Measurements from ENCODE around the gene LRSAM1.

The LRSAM1 gene

DNA sequence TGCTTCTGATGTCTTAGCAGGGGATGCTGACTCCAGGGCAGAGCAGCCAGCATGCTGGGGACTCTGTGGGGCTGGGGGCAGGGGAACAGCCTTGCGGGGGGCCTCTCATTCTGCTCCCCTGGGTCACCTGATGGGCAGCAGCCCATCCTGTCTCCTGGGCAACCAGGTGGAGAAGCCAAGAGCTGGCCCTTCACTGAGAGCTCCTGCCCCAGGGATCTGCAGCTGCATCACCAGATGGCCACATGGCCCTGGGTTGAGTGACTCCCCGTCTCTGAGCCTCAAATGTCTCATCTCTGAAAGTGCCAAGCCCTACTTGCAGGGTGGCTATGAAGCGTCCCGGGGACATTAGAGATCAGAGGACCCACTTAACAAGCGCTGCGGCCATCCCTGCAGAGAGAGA is 49.1 kb downstream of the LRSAM1 start:
- Histone ChIP-seq H3K27me3 (ENCODE audit: control insufficient read depth in 1 of 2, insufficient read depth in 2 of 2, low read length in 2 of 2) (no peaks in the 10 kb centered on the region), H3K9me3 (ENCODE audit: control insufficient read depth in 2 of 2, low read length in 2 of 2) (no peaks in the 10 kb centered on the region), H3K36me3 (ENCODE audit: control insufficient read depth in 2 of 2, insufficient read depth in 2 of 2, low read length in 2 of 2) (peaks cover 32 to 40% of the 10 kb centered on the region in 2 donors), H3K27ac (ENCODE audit: low read length) (no peak overlapping the region), H3K9ac (ENCODE audit: low read length in 2 of 2) (no peak overlapping the region), H3K4me1 (ENCODE audit: control insufficient read depth, insufficient read depth, low read length) (peaks cover 11% of the 10 kb centered on the region), H3K4me3 (ENCODE audit: low read length in 2 of 2) (no peak overlapping the region)

DNA sequence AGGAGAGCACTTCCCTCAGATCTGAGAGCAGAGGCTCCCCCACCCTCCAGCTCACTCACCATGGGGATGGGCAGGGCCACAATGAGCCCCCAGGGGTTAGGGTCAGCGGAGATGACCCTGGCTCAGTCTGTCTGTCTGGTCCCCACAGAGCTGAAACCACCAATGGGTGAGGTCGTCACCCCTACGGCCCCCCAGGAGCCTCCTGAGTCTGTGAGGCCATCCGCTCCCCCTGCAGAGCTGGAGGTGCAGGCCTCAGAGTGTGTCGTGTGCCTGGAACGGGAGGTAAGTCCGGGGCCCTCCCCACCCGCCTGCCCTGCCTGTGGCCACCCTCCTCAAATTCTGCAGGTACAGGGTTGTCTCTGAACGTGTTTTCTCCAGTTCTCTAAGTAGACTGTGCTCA is 49.6 kb downstream of the LRSAM1 start:
- H3K36me3 ChIP-seq (ENCODE audit: control insufficient read depth in 2 of 2, insufficient read depth in 2 of 2, low read length in 2 of 2), result peaks cover 30 to 37% of the 10 kb centered on the region in 2 donors
- no peaks in the 10 kb centered on the region for H3K27me3 ChIP-seq (ENCODE audit: control insufficient read depth in 1 of 2, insufficient read depth in 2 of 2, low read length in 2 of 2)
- H3K27ac ChIP-seq (ENCODE audit: low read length), result no peak overlapping the region
- H3K4me3 ChIP-seq (ENCODE audit: low read length in 2 of 2), result no peak overlapping the region
- H3K9ac ChIP-seq (ENCODE audit: low read length in 2 of 2), result no peak overlapping the region
- H3K4me1 ChIP-seq (ENCODE audit: control insufficient read depth, insufficient read depth, low read length), result peaks cover 6% of the 10 kb centered on the region
- no peaks in the 10 kb centered on the region for H3K9me3 ChIP-seq (ENCODE audit: control insufficient read depth in 2 of 2, low read length in 2 of 2)

DNA sequence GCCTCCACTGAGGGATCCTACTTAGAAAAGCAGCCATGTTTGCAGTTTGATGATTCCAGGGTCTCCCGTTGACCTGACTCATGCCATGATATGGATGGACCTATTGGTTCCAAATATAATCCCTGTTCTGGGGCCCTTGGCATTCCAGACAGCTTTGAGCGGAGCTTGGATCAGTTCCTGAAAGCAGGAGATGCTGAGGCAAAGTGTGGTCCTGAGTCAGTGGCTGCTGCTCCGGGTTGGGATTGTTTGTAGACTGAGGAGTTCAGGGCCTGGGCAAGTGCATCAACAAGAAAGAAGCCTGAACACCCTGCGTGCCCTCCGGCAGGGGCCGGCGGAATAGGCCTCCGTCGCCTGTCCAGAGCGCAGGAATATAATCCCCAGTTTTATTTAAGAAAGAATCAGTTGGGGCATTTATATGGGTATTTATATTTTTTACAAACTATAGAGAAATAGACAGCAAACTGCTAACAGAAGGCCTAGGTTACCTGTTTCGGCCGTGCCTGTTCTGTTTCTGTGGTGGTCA is 50.6 kb downstream of the LRSAM1 start:
- H3K9ac ChIP-seq (ENCODE audit: low read length in 2 of 2), result no peak overlapping the region
- peaks cover 22 to 30% of the 10 kb centered on the region in 2 donors for H3K36me3 ChIP-seq (ENCODE audit: control insufficient read depth in 2 of 2, insufficient read depth in 2 of 2, low read length in 2 of 2)
- no peak overlapping the region for H3K4me3 ChIP-seq (ENCODE audit: low read length in 2 of 2)
- H3K27me3 ChIP-seq (ENCODE audit: control insufficient read depth in 1 of 2, insufficient read depth in 2 of 2, low read length in 2 of 2), result no peaks in the 10 kb centered on the region
- no peak overlapping the region for H3K27ac ChIP-seq (ENCODE audit: low read length)
- H3K4me1 ChIP-seq (ENCODE audit: control insufficient read depth, insufficient read depth, low read length), result peaks cover 11% of the 10 kb centered on the region
- no peaks in the 10 kb centered on the region for H3K9me3 ChIP-seq (ENCODE audit: control insufficient read depth in 2 of 2, low read length in 2 of 2)

DNA sequence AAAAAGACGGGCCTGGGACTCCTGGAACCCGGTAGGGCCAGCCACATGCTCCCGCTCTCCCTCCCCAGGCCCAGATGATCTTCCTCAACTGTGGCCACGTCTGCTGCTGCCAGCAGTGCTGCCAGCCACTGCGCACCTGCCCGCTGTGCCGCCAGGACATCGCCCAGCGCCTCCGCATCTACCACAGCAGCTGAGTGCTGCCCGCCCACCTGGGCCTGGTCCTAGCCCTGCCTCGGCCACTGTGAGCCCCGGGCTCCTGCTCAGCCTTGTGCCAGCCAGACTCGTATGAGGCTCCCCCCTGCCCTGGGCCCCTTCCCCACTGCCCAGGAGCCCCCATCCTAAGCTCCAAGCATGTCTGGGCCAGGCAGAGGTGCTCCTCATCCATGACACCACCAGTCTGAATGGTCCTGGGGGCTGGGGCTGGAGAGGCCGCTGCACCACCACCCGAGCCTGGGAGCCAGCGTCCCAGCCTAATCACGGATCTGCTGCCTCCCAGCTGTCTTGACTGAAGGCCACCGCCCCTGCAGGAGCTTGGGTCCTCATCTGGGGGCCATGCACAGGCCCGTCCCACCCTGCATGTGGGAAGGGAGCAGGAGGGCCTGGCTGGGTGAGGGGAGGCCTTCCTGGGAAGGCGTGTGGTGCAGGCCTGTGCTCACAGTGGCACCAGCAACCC is 51.5 kb downstream of the LRSAM1 start:
- Histone ChIP-seq H3K9me3 (ENCODE audit: control insufficient read depth in 2 of 2, low read length in 2 of 2) (no peaks in the 10 kb centered on the region), H3K4me1 (ENCODE audit: control insufficient read depth, insufficient read depth, low read length) (peaks cover 11% of the 10 kb centered on the region), H3K9ac (ENCODE audit: low read length in 2 of 2) (no peak overlapping the region), H3K27me3 (ENCODE audit: control insufficient read depth in 1 of 2, insufficient read depth in 2 of 2, low read length in 2 of 2) (no peaks in the 10 kb centered on the region), H3K36me3 (ENCODE audit: control insufficient read depth in 2 of 2, insufficient read depth in 2 of 2, low read length in 2 of 2) (peaks cover 18 to 29% of the 10 kb centered on the region in 2 donors), H3K27ac (ENCODE audit: low read length) (no peak overlapping the region), H3K4me3 (ENCODE audit: low read length in 2 of 2) (no peak overlapping the region)

DNA sequence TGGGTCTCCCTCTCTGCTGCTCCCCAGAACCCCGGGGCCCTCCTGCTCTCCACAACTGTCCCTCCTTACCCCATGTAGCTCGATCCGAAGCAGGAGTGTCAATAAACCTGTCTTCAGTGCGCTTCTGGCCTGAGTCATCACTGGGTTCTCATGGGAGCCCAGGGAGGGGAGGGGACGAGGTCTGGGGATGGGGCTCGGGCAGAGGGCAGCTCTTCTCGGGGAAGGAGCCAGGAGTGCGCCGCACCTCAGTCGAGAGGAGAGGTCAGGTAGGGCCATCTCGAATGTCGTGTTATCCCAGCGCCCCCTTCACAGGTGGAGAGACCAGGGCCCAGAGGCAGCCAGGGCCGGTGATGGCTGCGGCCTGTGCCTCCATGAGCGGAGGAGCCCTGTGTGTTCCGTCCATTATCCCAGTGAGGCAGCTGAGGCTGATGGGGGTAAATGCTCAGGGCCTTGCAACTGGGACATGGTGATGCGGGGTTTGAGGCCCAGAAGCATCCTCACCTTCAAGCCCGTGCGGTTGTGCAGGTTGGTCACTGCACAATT is 52.1 kb downstream of the LRSAM1 start:
- Histone ChIP-seq H3K4me3 (ENCODE audit: low read length in 2 of 2) (no peak overlapping the region), H3K9me3 (ENCODE audit: control insufficient read depth in 2 of 2, low read length in 2 of 2) (no peaks in the 10 kb centered on the region), H3K4me1 (ENCODE audit: control insufficient read depth, insufficient read depth, low read length) (peaks cover 11% of the 10 kb centered on the region), H3K27me3 (ENCODE audit: control insufficient read depth in 1 of 2, insufficient read depth in 2 of 2, low read length in 2 of 2) (no peaks in the 10 kb centered on the region), H3K36me3 (ENCODE audit: control insufficient read depth in 2 of 2, insufficient read depth in 2 of 2, low read length in 2 of 2) (peaks cover 16 to 30% of the 10 kb centered on the region in 2 donors), H3K9ac (ENCODE audit: low read length in 2 of 2) (no peak overlapping the region), H3K27ac (ENCODE audit: low read length) (peak overlapping the region; percentile 18)

DNA sequence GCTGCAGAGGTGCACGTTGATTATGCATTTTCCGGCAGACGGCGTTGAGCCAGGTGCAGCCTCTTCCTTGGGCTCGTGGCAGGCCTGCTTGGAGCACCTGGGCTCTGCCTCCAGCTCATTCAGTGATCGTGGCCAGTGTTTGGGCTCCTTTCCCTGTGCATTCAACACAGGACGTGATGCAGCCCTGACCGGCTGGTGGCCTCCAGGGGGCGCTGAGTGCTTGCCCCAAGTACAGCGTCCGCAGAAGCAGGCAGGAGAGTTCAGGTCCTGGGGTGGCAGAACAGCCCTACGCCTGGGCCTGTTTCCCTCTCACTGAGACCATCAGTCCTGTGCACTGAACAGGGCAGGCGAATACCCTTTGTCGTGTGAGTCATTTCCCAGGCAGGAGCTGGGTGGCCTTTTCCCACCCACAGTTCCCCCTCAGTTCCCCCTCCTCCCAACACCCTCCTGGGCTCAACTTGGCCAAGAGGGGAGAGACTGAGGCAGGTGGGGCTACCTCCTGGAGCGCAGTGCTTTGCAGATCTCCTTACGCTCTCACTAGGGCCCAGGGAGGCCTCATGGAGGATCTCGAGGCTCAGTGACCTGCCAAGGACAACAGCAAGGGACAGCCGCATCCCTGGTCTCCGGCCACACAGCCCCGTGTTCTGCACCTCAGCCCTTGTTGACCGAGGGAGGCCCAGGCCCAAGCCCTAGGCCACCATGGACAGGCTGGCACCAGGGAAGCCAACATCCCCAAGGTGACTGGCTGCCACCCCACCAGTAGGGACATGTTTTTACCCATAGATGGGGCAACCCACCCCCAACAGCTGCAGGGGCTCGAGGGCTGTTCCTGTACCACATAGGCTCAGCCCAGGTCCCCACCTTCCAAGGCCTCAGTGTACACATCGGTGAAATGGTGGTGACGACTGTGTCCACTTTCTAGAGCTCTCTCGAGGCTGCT is 52.9 kb downstream of the LRSAM1 start:
- Histone ChIP-seq H3K36me3 (ENCODE audit: control insufficient read depth in 2 of 2, insufficient read depth in 2 of 2, low read length in 2 of 2) (peaks cover 16 to 36% of the 10 kb centered on the region in 2 donors), H3K9me3 (ENCODE audit: control insufficient read depth in 2 of 2, low read length in 2 of 2) (no peaks in the 10 kb centered on the region), H3K9ac (ENCODE audit: low read length in 2 of 2) (no peak overlapping the region), H3K27me3 (ENCODE audit: control insufficient read depth in 1 of 2, insufficient read depth in 2 of 2, low read length in 2 of 2) (no peaks in the 10 kb centered on the region), H3K4me1 (ENCODE audit: control insufficient read depth, insufficient read depth, low read length) (peaks cover 14% of the 10 kb centered on the region), H3K27ac (ENCODE audit: low read length) (peak overlapping the region; percentile 24), H3K4me3 (ENCODE audit: low read length in 2 of 2) (no peak overlapping the region)

DNA sequence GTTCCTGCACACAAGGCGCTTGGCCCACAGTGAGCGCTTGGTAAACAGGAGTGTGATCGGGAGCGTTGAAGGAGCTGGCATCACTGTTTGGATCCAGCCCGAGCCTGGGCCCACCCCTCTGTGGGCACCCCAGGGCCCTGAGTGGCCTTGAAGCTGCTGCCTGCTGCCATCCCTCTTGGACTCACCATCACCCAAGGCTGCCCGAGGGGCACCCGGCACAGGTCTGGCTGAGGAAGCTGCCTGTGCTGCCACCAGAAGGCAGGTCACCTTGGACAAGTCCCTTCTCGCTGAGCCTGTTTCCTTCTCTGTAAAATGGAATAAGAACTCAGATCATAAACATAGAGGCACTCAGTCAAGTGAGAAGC is 53.6 kb downstream of the LRSAM1 start:
- H3K27ac ChIP-seq (ENCODE audit: low read length), result peak overlapping the region; percentile 24
- no peaks in the 10 kb centered on the region for H3K27me3 ChIP-seq (ENCODE audit: control insufficient read depth in 1 of 2, insufficient read depth in 2 of 2, low read length in 2 of 2)
- H3K36me3 ChIP-seq (ENCODE audit: control insufficient read depth in 2 of 2, insufficient read depth in 2 of 2, low read length in 2 of 2), result peaks cover 16 to 36% of the 10 kb centered on the region in 2 donors

DNA sequence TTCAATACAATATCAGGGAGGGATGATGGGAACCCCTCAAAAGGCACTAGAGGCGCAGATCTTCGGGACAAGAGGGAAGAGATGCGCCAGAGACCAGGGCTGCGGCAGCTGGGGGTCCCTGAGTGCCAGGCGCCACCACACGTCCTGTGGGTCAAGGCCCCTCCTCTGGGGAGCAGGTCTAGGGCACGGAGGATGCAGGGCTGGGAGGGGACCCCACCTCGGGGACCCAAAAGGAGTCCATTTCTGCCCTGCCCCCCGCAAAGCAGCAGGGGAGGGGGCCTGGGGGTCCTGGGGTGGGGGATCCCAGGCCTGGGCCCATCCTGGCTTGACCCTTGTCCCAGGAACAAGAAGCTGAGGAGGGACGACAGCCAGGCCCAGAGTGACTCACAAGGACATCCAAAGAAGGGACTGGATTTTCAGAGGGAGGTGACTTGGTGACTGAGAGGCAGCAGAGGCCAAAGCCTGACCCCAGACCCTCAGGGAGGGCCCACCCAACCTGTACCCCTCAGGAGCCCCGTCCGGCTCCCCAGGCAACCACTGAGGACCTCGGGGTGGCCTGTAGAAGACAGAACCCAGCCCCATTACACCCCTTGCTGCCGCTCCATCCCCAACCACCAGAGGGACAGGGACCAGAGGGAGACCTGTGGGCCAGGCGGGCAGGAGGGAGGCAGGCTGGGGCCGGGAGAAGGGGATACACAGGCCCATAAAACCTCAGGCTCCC is 54.2 kb downstream of the LRSAM1 start:
- Histone ChIP-seq H3K9me3 (ENCODE audit: control insufficient read depth in 2 of 2, low read length in 2 of 2) (no peaks in the 10 kb centered on the region), H3K4me1 (ENCODE audit: control insufficient read depth, insufficient read depth, low read length) (peaks cover 21% of the 10 kb centered on the region), H3K36me3 (ENCODE audit: control insufficient read depth in 2 of 2, insufficient read depth in 2 of 2, low read length in 2 of 2) (peaks cover 15 to 35% of the 10 kb centered on the region in 2 donors), H3K4me3 (ENCODE audit: low read length in 2 of 2) (no peak overlapping the region), H3K27me3 (ENCODE audit: control insufficient read depth in 1 of 2, insufficient read depth in 2 of 2, low read length in 2 of 2) (no peaks in the 10 kb centered on the region), H3K27ac (ENCODE audit: low read length) (no peak overlapping the region), H3K9ac (ENCODE audit: low read length in 2 of 2) (peak overlapping the region in 1 of 2 donors; percentile 13)

More for the DNA sequence above, 53.6 kb downstream of the LRSAM1 start:
- H3K9ac ChIP-seq (ENCODE audit: low read length in 2 of 2), result no peak overlapping the region
- no peaks in the 10 kb centered on the region for H3K9me3 ChIP-seq (ENCODE audit: control insufficient read depth in 2 of 2, low read length in 2 of 2)
- no peak overlapping the region for H3K4me3 ChIP-seq (ENCODE audit: low read length in 2 of 2)
- peaks cover 19% of the 10 kb centered on the region for H3K4me1 ChIP-seq (ENCODE audit: control insufficient read depth, insufficient read depth, low read length)

DNA sequence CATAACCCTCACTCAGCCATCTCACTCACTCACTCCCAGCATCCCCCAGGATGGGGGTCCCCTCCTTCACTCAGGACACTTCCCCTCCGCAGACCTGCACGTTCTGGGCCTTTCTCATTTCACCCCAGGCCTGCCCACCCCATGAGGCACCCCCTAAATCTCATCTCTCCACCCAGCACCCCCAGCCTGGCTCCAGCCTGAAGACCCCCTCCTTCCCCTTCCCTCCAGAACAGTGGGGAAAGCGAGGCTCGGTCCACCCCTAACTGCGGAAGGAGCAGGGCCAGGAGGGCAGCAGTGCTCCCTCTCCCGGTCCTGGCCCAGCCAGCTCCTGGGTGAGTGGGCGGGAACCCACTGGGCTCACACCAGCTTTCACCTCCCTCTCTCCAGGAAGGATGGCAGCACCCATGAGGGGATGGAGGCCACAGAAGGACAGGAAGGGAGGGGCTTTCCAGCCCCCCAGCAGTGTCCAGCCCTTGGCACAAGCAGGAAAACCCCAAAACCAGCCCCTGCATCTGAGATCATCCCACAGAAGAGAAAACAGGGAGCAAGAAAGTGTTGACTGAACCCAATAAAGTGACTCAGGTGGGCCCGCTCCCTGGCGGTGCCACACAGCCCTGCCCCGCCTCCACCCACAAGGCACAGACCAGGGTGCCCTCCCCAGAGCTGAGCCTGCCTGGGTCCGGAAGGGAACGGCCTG is 55.0 kb downstream of the LRSAM1 start:
- peaks cover 10 to 33% of the 10 kb centered on the region in 2 donors for H3K36me3 ChIP-seq (ENCODE audit: control insufficient read depth in 2 of 2, insufficient read depth in 2 of 2, low read length in 2 of 2)
- H3K9ac ChIP-seq (ENCODE audit: low read length in 2 of 2), result peak overlapping the region in 1 of 2 donors; percentile 13
- peaks cover 21% of the 10 kb centered on the region for H3K4me1 ChIP-seq (ENCODE audit: control insufficient read depth, insufficient read depth, low read length)
- H3K9me3 ChIP-seq (ENCODE audit: control insufficient read depth in 2 of 2, low read length in 2 of 2), result no peaks in the 10 kb centered on the region
- no peak overlapping the region for H3K4me3 ChIP-seq (ENCODE audit: low read length in 2 of 2)
- no peaks in the 10 kb centered on the region for H3K27me3 ChIP-seq (ENCODE audit: control insufficient read depth in 1 of 2, insufficient read depth in 2 of 2, low read length in 2 of 2)
- peak overlapping the region; percentile 37 for H3K27ac ChIP-seq (ENCODE audit: low read length)
